ENCODE data around the gene DUSP12. TPM values are rescaled to one million over a fixed set of nuclear protein-coding genes. Genes with fewer than 3 reads are reported as not detected.

Gene DUSP12
- total RNA-seq, 1 donor: 27.8 TPM

GRCh38 chr1:161779393-161779792 is 29.8 kb downstream of the DUSP12 start:
- TF ChIP-seq CTCF (IDR thresholded peaks at IDR 0.05; ENCODE audit: insufficient read depth, low read length): no peak
- DNase-seq (ENCODE audit: low read depth): no peak

GRCh38 chr1:161781995-161782394 is 32.4 kb downstream of the DUSP12 start:
- no peak overlapping the region for H3K4me3 ChIP-seq (ENCODE audit: low read depth, low read length)
- peak; percentile 33 for DNase-seq (ENCODE audit: low read depth)
- TF ChIP-seq CTCF (IDR thresholded peaks at IDR 0.05; ENCODE audit: insufficient read depth, low read length): no peak

More at GRCh38 chr1:161779393-161779792, 29.8 kb downstream of the DUSP12 start:
- H3K4me3 ChIP-seq (ENCODE audit: low read depth, low read length): no peak overlapping the region

GRCh38 chr1:161782886-161783285 is 33.3 kb downstream of the DUSP12 start:
- no peak for DNase-seq (ENCODE audit: low read depth)
- TF ChIP-seq CTCF (IDR thresholded peaks at IDR 0.05; ENCODE audit: insufficient read depth, low read length): no peak
- H3K4me3 ChIP-seq (ENCODE audit: low read depth, low read length): no peak overlapping the region

GRCh38 chr1:161784968-161785367 is 35.4 kb downstream of the DUSP12 start:
- no peak for TF ChIP-seq CTCF (IDR thresholded peaks at IDR 0.05; ENCODE audit: insufficient read depth, low read length)
- H3K4me3 ChIP-seq (ENCODE audit: low read depth, low read length): no peak overlapping the region
- no peak for DNase-seq (ENCODE audit: low read depth)

- H3K4me3 ChIP-seq (ENCODE audit: low read depth, low read length): no peak overlapping the region
- DNase-seq (ENCODE audit: low read depth): no peak
- TF ChIP-seq CTCF (IDR thresholded peaks at IDR 0.05; ENCODE audit: insufficient read depth, low read length): no peak
Observed at GRCh38 chr1:161787355-161787754, 37.8 kb downstream of the DUSP12 start.

- TF ChIP-seq CTCF (IDR thresholded peaks at IDR 0.05; ENCODE audit: insufficient read depth, low read length): no peak
- no peak overlapping the region for H3K4me3 ChIP-seq (ENCODE audit: low read depth, low read length)
- DNase-seq (ENCODE audit: low read depth): no peak
Observed at GRCh38 chr1:161790587-161791317, 41.2 kb downstream of the DUSP12 start.

All from fibroblast of the aortic adventitia (primary cell).